ENCODE results near the gene SLC28A3.
"Not testable (repeated sequence)": the region's sequence is repeated elsewhere in the genome, so short reads cannot be mapped to it uniquely, and the experiment has no call there.

Gene SLC28A3, protein sequence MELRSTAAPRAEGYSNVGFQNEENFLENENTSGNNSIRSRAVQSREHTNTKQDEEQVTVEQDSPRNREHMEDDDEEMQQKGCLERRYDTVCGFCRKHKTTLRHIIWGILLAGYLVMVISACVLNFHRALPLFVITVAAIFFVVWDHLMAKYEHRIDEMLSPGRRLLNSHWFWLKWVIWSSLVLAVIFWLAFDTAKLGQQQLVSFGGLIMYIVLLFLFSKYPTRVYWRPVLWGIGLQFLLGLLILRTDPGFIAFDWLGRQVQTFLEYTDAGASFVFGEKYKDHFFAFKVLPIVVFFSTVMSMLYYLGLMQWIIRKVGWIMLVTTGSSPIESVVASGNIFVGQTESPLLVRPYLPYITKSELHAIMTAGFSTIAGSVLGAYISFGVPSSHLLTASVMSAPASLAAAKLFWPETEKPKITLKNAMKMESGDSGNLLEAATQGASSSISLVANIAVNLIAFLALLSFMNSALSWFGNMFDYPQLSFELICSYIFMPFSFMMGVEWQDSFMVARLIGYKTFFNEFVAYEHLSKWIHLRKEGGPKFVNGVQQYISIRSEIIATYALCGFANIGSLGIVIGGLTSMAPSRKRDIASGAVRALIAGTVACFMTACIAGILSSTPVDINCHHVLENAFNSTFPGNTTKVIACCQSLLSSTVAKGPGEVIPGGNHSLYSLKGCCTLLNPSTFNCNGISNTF

DNA sequence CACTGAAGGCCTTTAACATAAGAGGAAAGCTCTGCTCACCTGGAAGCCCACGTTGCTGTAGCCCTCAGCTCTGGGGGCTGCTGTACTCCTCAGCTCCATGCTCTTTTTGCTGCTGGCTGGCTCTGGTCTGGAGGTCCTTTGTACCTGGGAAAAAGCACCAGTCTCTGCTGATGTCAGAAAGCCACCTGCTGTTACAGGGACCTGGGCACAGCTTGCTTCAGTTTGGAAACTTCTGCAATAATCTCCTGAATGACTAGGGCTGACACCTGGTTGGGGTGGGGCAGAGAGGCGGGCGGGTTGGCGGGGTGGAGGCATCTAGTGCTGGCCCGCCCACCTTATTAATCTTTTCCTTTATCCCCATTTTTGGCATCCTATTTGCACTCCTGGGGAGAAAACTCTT lies at the start of gene SLC28A3:
TSS of gene SLC28A3 (minus strand) at position 224 of the 400 bp plus-strand sequence. CDS start at position 99, 125 bp downstream.
- no peak for DNase-seq

DNA sequence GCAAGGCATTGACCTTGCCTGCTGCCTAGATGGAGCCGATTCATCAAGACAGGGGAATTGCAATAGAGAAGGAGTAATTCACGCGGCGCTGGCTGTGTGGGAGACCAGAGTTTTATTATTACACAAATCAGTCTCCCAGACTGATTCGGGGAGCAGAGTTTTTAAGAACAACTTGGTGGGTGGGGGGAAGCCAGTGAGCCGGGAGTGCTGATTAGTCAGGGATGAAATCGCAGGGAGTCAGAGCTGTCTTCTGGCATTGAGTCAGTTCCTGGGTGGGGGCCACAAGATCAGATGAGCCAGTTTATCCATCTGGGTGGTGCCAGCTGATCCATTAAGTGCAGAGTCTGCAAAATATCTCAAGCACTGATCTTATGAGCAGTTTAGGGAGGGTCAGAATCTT lies 49.7 kb upstream of the SLC28A3 start:
- not testable (repeated sequence) for DNase-seq

DNA sequence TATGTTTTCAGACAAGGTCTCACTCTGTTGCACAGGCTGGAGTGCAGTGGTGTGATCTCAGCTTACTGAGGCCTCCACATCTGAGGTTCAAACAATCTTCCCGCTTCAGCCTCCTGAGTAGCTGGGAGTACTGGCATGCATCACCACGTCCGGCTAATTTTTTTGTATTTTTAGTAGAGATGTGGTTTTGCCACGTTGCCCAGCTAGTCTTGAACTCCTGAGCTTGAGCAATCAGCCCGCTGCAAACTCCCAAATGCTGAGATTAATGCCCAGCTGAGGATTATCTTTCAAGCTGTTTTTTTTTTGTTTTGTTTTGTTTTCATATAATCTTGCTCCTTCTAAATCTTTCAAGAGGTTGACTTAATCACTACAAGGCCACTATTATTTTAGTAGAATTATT lies 47.3 kb upstream of the SLC28A3 start:
- DNase-seq, result no peak

DNA sequence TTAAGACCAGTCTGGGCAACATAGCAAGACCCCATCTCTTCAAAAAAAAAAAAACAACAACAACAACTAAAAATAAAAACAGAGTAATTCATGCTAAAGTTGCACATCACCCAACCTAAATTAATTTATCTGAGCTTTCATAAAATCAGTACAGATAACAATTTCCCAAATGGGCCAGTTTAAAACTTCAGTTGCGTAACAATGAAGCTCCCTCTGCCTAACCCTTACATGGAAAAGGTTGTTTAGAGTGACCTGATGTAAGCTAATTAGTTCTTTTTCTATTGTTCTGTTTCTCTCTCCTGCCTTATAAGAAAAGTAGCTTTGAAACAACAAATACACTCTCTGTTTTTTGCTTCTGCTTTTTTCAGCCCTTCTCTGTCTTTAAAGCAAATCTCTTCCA lies 46.2 kb upstream of the SLC28A3 start:
- DNase-seq, result no peak

DNA sequence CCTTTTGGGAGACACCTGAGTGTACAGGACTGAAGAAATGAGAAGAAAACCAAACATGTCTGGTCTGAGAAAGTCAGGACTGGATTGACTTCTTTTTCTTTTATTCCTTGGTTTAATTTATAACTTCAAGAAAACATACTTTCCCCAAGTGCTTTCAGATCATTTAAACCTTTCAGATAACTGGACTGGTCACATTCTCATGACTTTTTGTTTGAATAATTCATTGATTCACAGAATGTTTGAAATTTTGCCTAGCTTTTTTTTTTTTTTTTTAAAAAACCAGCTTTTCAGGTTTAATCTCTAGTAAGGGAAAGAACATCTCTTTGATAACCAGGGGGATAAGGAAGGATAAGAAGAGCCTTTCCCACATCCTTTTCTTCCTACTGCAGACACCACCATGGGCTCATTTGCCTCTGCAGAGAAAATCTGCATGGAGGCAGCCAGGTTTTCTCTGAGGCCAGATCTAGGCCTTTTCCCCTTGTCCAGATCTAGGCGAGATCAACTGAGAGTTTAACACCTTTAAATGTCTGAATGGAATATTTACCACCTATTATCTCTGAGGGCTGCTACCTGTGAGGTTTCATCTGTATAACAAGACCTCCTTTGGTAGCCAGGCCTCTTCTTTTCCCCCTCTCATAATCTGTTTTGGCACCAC lies 45.0 kb upstream of the SLC28A3 start:
- no peak for DNase-seq

DNA sequence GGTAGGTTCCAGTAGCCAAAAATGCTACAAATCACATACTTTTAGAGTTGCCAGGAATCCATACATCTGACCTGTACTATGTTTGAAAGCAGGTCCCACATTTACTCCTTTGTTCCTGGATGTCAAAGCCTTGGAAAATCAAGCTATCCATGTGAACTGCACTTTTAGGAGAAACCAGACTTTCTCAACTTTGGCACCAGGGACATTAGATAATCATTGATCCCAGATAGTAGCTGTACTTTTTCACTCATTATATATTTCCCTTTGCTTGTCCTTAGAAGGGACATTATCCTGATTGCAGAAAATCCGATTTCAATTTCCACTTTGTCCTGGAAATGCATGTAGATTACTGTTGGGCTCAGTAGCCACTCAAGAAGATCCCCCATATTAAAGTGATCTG lies 44.1 kb upstream of the SLC28A3 start:
- no peak for DNase-seq

DNA sequence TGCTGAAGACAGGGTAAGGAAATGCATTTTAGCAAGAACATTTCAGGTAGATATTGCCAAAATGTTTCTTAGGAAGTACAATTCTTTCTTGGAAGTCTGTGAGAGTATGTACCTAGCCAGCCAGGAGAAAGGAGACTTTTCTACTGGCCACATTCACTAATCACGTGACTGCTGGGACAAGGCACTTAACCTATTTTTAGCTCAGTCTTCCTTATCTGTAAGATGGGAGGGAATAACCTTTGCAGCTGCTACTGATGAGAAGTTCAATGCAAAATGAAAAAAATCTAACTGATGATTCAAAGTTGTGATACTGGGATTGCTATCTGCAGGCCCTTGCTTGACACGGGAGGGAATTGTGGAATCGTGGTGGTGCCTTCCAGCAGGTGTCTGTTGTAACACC lies 42.6 kb upstream of the SLC28A3 start:
- DNase-seq, result no peak

DNA sequence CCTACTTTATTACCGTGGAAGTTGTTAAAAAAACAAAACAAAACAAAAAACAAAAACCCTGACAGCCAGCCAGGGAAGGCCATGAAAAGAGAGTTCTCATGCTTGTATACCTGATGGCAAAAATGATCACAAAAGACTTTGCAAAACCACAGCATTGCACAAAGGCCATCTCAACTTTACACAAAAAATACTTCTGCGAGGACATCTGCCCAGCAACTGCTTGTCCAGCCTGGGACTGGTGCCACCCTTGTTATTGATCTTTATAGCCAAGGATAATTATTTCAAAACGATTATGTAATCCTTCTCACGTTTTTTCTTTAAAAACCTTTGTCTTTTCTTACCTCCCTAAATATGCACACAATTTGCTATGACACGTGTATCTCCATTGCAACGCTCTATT lies 42.2 kb upstream of the SLC28A3 start:
- DNase-seq, result no peak

DNA sequence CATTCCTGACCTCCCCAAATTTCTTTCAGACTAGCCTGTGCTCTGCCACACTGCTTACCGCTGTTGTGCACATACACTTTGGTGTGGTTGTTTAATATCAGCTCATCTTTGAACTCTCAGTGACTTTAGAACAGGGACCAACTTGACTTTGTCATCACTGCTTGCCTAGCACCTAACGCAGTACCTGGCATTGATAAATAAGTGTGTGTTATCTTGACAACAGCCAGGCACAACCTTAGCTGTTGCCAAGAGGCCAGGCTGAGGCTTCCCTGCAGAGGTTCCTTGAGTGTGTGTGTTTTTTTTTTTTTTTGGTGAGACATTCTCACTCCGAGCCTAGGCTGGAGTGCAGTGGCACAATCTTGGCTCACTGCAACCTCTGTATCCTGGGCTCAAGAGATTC lies 41.0 kb upstream of the SLC28A3 start:
- no peak for DNase-seq

DNA sequence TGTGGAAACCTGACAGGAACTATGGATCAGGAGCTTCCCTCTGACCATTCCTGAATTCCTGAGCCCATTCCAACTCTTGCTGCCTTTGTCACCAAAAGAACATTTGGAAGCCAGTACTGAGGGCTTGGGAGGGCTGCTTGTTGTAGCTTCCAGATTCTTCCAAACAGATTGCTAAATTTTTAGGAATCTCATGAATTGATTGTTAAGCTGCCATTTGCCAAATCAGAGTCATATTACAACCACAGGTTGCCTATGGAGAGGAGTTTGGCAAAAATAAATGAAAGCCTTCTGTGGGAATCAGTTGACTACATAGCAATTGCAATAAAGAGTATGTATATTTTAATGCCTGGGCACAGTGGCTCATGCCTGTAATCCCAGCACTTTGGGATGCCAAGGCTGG lies 39.2 kb upstream of the SLC28A3 start:
- no peak for DNase-seq

DNA sequence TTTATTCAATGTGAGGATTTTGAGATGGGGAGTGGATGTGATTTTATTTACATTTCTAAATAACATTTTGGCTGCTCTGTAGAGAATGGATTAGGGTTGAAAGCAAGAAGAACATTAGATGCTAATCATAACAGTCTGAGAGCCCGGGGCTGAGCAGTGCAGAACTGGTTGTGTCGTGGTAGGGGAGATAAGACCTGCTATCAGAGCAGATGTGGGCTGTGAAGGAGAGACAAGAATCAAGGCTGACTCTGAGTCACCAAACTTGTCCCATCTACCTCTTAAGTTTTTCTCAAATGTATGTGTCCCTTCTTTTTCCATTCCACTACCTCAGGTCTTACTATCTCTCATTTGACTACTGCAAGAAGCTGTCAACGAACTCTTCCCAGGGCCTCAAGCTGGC lies 35.4 kb upstream of the SLC28A3 start:
- no peak for DNase-seq

DNA sequence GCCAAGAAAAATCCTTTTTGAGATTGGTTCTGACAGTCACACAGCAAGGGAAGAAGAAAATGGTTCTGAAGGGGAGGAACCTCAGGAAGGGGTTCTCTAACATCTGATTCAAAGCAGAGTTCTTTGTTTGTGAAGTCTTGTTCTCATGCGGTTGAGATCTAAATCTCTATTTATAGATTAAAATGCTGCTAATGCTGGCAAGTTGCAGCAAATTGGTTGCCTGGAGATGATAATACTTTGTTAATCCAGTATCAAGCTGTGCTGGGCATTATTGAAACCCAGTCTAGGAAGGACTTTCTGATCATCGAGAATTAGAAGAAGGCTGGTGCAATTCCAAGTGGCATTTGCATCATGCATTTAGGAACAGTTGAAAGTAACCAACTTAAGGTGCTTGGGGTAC lies 34.0 kb upstream of the SLC28A3 start:
- no peak for DNase-seq

DNA sequence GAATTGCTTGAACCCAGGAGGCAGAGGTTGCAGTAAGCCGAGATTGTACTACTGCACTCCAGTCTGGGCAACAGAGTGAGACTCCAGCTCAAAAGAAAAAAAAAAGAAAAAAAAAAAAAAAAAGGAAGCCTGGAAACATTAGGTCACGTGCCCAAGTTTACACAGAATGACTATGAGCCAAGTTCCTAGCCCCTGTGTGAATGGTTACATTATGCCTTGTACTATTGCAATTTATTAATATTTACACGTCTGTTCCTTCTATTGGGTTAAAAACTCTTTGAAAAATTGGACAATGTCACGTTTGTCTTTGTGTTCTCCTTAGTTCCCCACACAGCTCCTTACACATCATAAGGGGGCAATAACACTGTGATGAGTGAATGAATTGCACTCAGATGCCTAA lies 33.5 kb upstream of the SLC28A3 start:
- no peak for DNase-seq

DNA sequence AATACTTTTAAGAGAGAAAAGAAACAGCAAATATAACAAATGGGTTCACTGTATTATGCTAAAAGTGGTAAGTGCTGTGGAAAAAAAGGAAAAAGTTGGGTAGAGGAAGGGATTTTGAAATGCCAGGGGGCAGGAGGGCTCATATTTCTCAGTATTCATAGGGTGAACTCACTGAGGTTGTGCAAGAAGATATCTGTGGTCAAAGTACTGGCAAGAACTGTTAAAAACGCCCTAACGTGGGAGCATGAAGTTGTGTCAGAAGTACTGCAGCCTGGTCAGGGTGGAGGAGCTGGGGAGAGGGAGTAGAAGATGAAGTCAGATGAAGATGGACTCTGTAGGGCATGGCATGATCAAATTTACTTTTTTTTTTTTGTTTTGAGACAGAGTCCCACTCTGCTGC lies 31.2 kb upstream of the SLC28A3 start:
- DNase-seq, result no peak

DNA sequence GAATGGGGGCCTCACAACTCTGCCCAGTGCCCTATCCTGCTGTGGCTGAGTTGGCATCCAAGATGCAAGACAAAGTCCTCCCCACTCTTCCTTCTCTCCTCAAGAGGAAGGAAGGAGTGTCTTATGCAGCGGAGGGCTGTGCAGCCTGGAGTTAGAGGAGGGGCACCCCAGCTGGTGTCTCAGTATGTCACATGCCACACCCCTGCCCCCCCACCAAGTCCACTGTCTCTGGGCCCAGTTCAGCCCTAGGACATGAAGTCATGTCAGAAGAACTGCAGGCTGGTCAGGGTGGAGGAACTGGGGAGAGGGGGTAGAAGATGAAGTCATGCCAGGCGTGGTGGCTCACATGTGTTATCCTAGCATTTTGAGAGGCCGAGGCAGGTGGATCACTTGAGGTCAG lies 28.0 kb upstream of the SLC28A3 start:
- no peak for DNase-seq

DNA sequence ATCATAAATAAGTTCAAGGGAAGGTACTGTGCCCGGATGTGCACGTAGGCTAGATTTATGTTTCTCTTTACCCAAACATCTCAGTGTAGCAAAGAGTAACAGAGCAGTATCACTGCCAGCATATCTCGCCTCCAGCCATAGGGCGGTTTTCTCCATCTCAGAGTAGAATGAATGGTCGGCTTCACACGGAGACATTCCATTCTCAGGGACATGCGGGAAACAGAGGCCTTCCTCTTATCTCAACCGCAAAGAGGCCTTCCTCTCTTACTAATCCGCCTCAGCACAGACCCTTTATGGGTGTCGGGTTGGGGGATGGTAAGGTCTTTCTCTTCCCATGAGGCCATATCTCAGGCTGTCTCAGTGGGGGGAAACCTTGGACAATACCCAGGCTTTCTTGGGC lies 27.2 kb upstream of the SLC28A3 start:
- not testable (repeated sequence) for DNase-seq

DNA sequence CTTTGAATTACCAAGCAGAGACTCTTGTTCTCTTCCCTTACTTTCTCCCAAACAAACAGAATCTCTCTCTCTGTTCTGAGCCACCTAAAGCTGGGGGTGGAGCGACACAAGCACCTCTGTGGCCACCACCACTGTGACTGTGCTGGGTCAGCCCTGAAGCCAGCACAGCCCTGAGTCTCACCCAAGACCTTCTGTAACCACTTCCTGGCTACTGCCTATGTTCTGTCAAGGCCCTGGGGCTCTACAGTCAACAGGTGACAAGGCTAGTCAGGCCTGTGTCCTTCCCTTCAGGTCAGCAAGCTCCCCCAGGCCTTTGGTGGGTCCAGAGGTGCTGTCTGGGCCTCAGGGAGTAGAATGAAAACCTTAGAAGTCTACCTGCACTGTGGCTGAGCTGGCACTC lies 26.1 kb upstream of the SLC28A3 start:
- DNase-seq, result no peak

DNA sequence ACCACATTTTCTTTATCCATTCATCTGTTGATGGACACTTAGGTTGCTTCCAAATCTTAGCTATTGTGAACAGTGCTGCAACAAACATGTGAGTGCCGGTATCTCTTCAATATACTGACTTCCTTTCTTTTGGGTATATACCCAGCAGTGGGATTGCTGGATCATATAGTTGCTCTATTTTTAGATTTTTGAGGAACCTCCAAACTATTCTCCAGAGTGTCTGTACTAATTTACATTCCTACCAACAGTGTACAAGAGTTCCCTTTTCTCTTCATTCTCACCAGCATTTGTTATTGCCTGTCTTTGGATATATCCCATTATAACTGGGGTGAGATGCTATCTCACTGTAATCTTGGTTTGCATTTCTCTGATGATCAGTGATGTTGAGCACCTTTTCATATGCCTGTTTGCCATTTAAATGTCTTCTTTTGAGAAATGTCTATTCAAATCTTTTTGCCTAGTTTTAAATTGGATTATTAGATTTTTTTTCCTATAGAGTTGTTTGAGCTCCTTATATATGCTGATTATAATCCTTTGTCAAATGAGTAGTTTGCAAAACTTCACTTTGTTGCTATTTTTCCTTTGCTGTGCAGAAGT lies 24.4 kb upstream of the SLC28A3 start:
- not testable (repeated sequence) for DNase-seq

DNA sequence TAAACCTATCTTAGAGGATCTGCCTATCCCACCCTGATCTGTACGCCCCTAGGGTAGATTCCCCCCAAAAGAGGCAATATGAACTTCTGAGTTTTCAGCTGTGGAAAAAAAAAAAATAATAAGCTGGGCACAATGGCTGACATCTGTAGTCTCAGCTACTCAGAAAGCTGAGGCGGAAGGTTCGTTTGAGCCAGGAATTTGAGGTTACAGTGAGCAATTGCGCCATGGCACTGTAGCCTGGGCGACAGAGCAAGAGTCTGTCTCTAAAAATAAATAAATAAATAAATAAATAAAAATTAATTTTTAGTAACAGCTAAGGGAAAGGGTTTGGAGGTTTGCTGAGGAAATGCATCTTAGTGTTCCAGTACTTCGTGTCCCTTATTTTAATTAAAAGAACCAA lies 21.1 kb upstream of the SLC28A3 start:
- DNase-seq, result no peak

DNA sequence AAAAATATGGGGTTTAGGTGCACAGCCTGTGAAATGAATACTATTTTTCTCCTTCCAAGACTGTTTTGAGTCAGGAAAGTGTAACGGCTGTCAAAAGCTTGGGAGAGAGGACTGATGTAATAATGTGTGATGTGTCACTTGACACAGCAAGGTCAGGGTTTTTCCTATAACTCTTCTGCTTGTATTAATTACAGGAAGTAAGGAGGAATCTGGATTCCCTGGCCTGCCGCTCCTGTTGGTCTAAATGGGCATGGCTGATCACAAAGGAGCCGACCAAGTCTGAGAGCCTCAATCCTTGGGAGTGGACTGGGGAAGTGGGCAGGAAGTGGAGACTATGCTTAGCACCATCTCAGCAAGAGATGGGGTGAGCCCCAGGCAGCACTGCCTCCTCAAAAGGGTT lies 16.7 kb upstream of the SLC28A3 start:
- DNase-seq, result no peak

DNA sequence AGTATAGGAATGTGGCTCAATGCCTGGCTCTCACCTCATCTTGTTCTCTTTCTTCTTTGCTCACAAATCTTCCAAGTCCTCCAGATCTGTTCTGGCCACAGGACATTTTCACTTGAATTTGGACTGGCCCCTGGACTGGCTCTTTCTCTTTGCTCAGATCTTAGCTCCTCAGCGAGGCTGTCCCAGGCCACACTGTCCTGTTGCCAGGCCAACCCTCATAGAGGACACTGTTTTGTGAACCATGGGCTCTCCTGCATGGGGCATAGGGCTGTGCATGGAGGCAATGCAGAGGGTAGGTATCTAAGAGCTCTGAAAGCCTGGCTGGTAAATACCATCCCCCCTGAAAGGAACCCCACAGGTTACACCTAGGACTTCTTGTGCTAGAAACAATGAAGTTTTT lies 13.5 kb upstream of the SLC28A3 start:
- DNase-seq, result no peak

DNA sequence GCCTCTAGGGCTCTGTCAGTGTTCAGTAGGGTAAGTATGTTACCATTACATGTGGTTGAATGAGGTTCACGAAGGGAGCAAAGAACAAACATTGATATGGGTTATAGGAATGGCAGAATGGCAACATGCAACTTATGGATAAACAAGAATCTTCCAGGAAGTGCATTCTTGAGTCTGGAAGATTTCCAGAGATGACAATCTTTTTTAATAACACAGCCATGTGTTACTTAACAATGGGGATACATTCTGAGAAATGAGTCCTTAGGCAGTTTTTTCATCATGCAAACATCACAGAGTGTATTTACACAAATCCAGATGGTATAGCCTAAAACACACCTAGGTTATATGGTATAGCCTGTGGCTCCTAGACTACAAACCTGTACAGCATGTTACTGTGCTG lies 9.1 kb upstream of the SLC28A3 start:
- no peak for DNase-seq

DNA sequence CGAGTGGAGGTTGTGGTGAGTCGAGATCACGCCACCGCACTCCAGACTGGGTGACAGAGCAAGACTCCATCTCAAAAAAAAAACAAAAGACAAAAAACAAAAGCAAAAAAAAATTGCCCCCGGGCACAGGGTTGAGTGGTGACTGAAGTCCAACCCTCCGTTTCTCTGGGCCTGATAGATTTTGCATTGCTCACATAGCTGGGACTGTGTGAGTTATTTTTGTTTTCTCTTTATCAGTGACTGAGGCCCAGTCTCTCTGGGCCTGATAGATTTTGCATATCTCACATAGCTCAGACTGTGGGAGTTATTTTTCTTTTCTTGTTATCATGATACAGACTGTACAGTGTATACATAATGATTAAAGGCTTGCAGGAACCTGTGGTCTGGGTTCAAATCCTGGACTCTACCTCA lies 2.6 kb upstream of the SLC28A3 start:
- no peak for DNase-seq

DNA sequence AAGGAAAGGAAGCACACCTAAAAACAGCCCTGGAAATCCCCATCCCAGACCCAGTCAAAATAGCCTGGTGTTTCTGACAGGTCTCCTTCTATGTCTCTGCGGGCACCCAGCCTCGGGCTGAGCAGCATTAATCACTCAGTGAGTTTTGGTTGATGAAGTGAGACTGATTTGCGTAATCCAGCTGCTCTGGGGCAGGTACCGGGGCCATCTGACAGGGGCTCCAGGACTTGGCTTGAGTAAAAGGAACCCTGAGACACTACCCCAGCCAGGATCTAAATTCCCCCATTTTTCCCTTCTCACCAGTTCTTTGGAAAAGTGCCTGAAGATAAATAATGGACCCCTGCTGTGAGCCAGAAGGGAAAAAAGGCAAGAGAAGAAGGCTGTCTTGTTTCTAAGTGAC lies 596 bp downstream of the SLC28A3 start:
- no peak for DNase-seq

All from right hindlimb (tissue), 1 donor.